NT2/D1 (cell line): Measurements from ENCODE around the gene KIAA1191.

Source experiments
- YY1 ChIP-seq: IDR thresholded peaks from 2 replicates; pipeline ENCODE4 v1.6.1; 2011; ENCODE audit not compliant: insufficient read length, insufficient read depth
- ZNF274 ChIP-seq: IDR thresholded peaks from 2 replicates; pipeline ENCODE4 v1.6.1; 2011; ENCODE audit warnings: mild to moderate bottlenecking, low read depth, low read length

- TF ChIP-seq YY1 (no peak), ZNF274 (no peak)
Observed at GRCh38 chr5:176356179-176356566, 5.4 kb downstream of the KIAA1191 start.
